Esophagus muscularis mucosa (tissue), 4 donors: Measurements from ENCODE around the gene CEP350.

Experiments used
- CTCF ChIP-seq, 3 experiments: fragments of 200-600 bp in 2 of 3; fragments of 450-650 bp in 1 of 3; sonication (generic) in 2 of 3; IDR thresholded peaks; one replicate each; pipeline ENCODE4 v1.5.1; 2017 to 2019; ENCODE audit warnings: antibody characterized with exemption in 3 of 3, mild to moderate bottlenecking in 2 of 3, moderate library complexity in 1 of 3
- EP300 ChIP-seq: sonication (generic); formaldehyde crosslinking; IDR thresholded peaks from one replicate; pipeline ENCODE4 v1.6.1; 2017; ENCODE audit warnings: antibody characterized with exemption
- POLR2A ChIP-seq: fragments of 450-650 bp; IDR thresholded peaks from one replicate; pipeline ENCODE4 v1.6.1; 2017; ENCODE audit warnings: antibody characterized with exemption, moderate library complexity, mild to moderate bottlenecking, low read depth
- POLR2AphosphoS5 ChIP-seq, 2 donors: sonication (generic); formaldehyde crosslinking; IDR thresholded peaks; one replicate each; pipeline ENCODE4 v1.6.1; 2017; ENCODE audit warnings: antibody characterized with exemption in 2 of 2

GRCh38 chr1:180160357-180160756, 205.7 kb downstream of the CEP350 start:
- TF ChIP-seq CTCF (IDR thresholded peaks at IDR 0.05) (no peak), EP300 (no peak), POLR2A (no peak), POLR2AphosphoS5 (IDR thresholded peaks at IDR 0.05) (no peak)
